Caco-2 (cell line): ENCODE data around the gene KCNN1. TPM values are rescaled to one million over a fixed set of nuclear protein-coding genes. Genes with fewer than 3 reads are reported as not detected.
"Not testable (repeated sequence)": the region's sequence is repeated elsewhere in the genome, so short reads cannot be mapped to it uniquely, and the experiment has no call there.

Experiments
- BruUV-seq: library from RNA; stranded (reverse); fragments of 400-500 nt; replicated peaks from 2 replicates; lab custom pipeline; 2021; lab: Mats Ljungman, UMichigan
- CTCF ChIA-PET: fragments of 300-600 bp; sonication (Branson Sonifier 250); formaldehyde crosslinking; loops from one replicate; lab custom pipeline; 2022; ENCODE audit warnings: antibody characterized with exemption; lab: Charles Lee
- POLR2A ChIA-PET: fragments of 300-600 bp; sonication (Branson Sonifier 250); formaldehyde crosslinking; loops from one replicate; lab custom pipeline; 2022; ENCODE audit warnings: antibody characterized with exemption; lab: Charles Lee
- DNase-seq, 2 experiments: peaks; one replicate each; pipeline versions ENCODE4 v3.0.0 to v3.0.0-alpha.2; 2020 to 2022
- H3K27me3 ChIP-seq: replicated peaks from 2 replicates; pipeline ENCODE4 v1.6.0; 2011; ENCODE audit warnings: low read length; ENCODE audit not compliant: control insufficient read depth, insufficient read depth
- H3K36me3 ChIP-seq: 2 replicates; pipeline ENCODE4 v1.5.1; 2011; ENCODE audit warnings: low read length; ENCODE audit not compliant: control insufficient read depth, insufficient read depth
- H3K4me1 ChIP-seq: fragments of 250-450 bp; sonication (Bioruptor Pico); 2 replicates; pipeline ENCODE4 v1.5.1; 2020; ENCODE audit warnings: mild to moderate bottlenecking
- H3K4me3 ChIP-seq: 2 replicates; pipeline ENCODE4 v1.5.1; 2011; ENCODE audit warnings: low read depth, mild to moderate bottlenecking, control low read depth, low read length
- H3K9me3 ChIP-seq: fragments of 250-450 bp; sonication (Bioruptor Pico); 2 replicates; pipeline ENCODE4 v1.5.1; 2020; ENCODE audit warnings: mild to moderate bottlenecking, moderate library complexity
- H3K27ac Mint-ChIP-seq: one replicate; pipeline ENCODE4 v1.8.0; 2022; ENCODE audit warnings: mixed read lengths; ENCODE audit not compliant: unreplicated experiment
- H3K27me3 Mint-ChIP-seq: one replicate; pipeline ENCODE4 v1.8.0; 2022; ENCODE audit warnings: mixed read lengths; ENCODE audit not compliant: insufficient read depth, unreplicated experiment
- H3K36me3 Mint-ChIP-seq: one replicate; pipeline ENCODE4 v1.8.0; 2022; ENCODE audit warnings: mild to moderate bottlenecking, mixed read lengths; ENCODE audit not compliant: insufficient read depth, unreplicated experiment
- H3K4me1 Mint-ChIP-seq: one replicate; pipeline ENCODE4 v1.8.0; 2022; ENCODE audit warnings: low read depth, mixed read lengths; ENCODE audit not compliant: unreplicated experiment
- H3K4me3 Mint-ChIP-seq: one replicate; pipeline ENCODE4 v1.8.0; 2022; ENCODE audit warnings: mild to moderate bottlenecking, moderate library complexity, mixed read lengths; ENCODE audit not compliant: unreplicated experiment
- H3K9me3 Mint-ChIP-seq: one replicate; pipeline ENCODE4 v1.8.0; 2022; ENCODE audit warnings: mixed read lengths; ENCODE audit not compliant: unreplicated experiment
- intact Hi-C: fragments of 100-400 bp; cut with micrococcal nuclease; formaldehyde crosslinking; loops from one replicate; pipeline ENCODE4 v1.10.0; 2022; ENCODE audit not compliant: unreplicated experiment
- total RNA-seq: library from RNA; stranded (reverse); gene quantifications from 2 replicates; pipeline ENCODE4 v1.2.3, GENCODE V29; 2022
- TF ChIP-seq, protein P1 (sequence below), 2 experiments: fragments of 200-600 bp in 1 of 2; IDR thresholded peaks; 1 replicate in 1 of 2; 2 replicates in 1 of 2; pipeline versions ENCODE4 v1.5.1 to v1.8.0; 2011 to 2022; ENCODE audit warnings: antibody characterized with exemption in 1 of 2, control low read depth in 1 of 2, inconsistent platforms in 1 of 2, low read depth in 1 of 2, low read length in 1 of 2, mild to moderate bottlenecking in 1 of 2, moderate library complexity in 1 of 2; ENCODE audit not compliant: insufficient read depth in 1 of 2, severe bottlenecking in 1 of 2, unreplicated experiment in 1 of 2

The KCNN1 gene
- total RNA-seq, 1 experiment from 2014 or later: not detected

DNA sequence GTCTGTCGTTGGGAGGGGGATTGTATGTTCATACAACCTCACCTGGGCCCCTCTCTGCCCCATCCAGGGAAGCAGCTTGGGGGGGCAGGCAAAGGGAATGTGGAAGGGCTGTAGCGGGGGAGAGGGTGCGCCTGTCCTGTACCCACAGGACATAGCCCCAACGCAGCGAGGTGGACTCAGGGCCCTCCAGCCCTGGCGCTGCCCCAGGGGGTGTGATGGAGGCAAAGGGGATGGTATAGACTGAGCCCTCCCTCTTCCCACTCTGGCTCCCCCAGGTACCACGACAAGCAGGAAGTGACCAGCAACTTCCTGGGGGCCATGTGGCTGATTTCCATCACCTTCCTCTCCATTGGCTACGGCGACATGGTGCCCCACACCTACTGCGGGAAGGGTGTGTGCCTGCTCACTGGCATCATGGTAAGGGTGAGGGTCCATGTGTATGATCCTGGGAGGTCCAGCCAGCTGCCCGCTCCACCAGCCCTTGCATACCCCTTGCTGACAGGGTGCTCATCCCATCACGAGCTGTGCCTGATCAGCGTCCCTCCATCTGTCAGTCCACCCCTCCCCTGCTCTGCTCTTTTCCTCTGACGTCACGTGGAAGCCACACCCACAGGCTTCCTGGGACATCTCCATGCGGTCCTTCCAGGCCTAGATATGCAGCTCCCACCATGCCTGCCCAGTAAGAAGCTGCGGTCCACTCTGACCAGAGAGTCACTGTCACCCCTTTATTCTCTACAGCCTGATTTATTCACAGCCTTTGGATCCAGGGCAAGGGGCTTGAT is 18.3 kb downstream of the KCNN1 start:
- H3K36me3 Mint-ChIP-seq: no peaks in the 10 kb centered on the region
- Histone ChIP-seq H3K4me1 (no peaks in the 10 kb centered on the region), H3K4me3 (no peak overlapping the region), H3K9me3 (no peaks in the 10 kb centered on the region), H3K36me3 (no peaks in the 10 kb centered on the region), H3K27me3 (no peaks in the 10 kb centered on the region)
- POLR2A ChIA-PET: interaction anchor here (0.6 kb wide), 1 partner anchor 457 kb away, joined by 4 read pairs; no protein-coding TSS in a partner anchor
- no peak for DNase-seq
- intact Hi-C loops: no loop called here
- H3K4me3 Mint-ChIP-seq: no peak overlapping the region
- H3K9me3 Mint-ChIP-seq: no peaks in the 10 kb centered on the region
- CTCF ChIA-PET: no interaction called here
- H3K4me1 Mint-ChIP-seq: no peaks in the 10 kb centered on the region
- H3K27me3 Mint-ChIP-seq: no peaks in the 10 kb centered on the region
- BruUV-seq: no TSS peak
- TF ChIP-seq, protein P1, sequence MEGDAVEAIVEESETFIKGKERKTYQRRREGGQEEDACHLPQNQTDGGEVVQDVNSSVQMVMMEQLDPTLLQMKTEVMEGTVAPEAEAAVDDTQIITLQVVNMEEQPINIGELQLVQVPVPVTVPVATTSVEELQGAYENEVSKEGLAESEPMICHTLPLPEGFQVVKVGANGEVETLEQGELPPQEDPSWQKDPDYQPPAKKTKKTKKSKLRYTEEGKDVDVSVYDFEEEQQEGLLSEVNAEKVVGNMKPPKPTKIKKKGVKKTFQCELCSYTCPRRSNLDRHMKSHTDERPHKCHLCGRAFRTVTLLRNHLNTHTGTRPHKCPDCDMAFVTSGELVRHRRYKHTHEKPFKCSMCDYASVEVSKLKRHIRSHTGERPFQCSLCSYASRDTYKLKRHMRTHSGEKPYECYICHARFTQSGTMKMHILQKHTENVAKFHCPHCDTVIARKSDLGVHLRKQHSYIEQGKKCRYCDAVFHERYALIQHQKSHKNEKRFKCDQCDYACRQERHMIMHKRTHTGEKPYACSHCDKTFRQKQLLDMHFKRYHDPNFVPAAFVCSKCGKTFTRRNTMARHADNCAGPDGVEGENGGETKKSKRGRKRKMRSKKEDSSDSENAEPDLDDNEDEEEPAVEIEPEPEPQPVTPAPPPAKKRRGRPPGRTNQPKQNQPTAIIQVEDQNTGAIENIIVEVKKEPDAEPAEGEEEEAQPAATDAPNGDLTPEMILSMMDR (IDR thresholded peaks at IDR 0.05; ENCODE audit: insufficient read depth in 1 of 2, low read depth in 1 of 2, low read length in 1 of 2, severe bottlenecking in 1 of 2, unreplicated experiment in 1 of 2): no peak
- no peak overlapping the region for H3K27ac Mint-ChIP-seq

DNA sequence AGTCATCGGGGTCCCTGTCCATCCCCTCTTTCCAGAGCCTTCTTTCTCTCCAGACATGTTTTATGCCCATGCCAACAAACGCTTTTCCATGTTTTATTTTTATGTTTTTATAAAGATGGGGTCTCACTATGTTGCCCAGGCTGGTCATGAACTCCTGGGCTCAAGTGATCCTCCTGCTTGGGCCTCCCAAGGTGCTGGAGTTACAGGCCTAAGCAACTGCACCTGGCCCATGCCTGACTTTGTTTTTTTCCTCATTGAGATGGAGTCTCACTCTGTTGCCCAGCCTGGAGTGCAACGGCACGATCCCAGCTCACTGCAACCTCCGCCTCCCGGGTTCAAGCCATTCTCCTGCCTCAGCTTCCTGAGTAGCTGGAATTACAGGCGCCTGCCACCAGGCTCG is 19.7 kb downstream of the KCNN1 start:
- H3K27me3 Mint-ChIP-seq, BruUV-seq, H3K4me1 Mint-ChIP-seq, H3K27me3 ChIP-seq, H3K4me1 ChIP-seq, H3K4me3 ChIP-seq, H3K36me3 ChIP-seq, DNase-seq, H3K36me3 Mint-ChIP-seq, intact Hi-C loops, H3K4me3 Mint-ChIP-seq, POLR2A ChIA-PET, H3K27ac Mint-ChIP-seq, H3K9me3 ChIP-seq, H3K9me3 Mint-ChIP-seq, CTCF ChIA-PET: not testable (repeated sequence)

DNA sequence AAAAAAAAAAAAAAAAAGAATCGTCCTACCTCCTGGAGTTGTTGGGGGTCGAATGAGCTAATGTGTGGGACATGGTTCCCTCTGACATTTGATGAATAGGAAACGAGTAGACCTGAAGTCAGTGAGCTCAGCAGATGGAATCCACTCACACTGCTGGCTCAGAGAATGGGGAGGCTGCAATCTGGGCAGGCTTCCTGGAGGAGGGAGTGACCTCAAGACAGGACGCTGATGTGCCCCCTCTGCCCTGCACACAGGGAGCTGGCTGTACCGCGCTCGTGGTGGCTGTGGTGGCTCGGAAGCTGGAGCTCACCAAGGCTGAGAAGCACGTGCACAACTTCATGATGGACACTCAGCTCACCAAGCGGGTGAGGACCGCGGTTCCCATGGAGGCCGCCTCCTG is 21.3 kb downstream of the KCNN1 start:
- Mint-ChIP-seq H3K9me3 (no peaks in the 10 kb centered on the region), H3K4me1 (no peaks in the 10 kb centered on the region), H3K27me3 (no peaks in the 10 kb centered on the region), H3K27ac (no peak overlapping the region), H3K36me3 (no peaks in the 10 kb centered on the region), H3K4me3 (no peak overlapping the region)
- H3K27me3 ChIP-seq: no peaks in the 10 kb centered on the region
- no peak for DNase-seq
- H3K36me3 ChIP-seq: no peaks in the 10 kb centered on the region
- no peak overlapping the region for H3K4me3 ChIP-seq
- TF ChIP-seq, protein P1 (IDR thresholded peaks at IDR 0.05; ENCODE audit: insufficient read depth in 1 of 2, low read depth in 1 of 2, low read length in 1 of 2, severe bottlenecking in 1 of 2, unreplicated experiment in 1 of 2): no peak
- H3K4me1 ChIP-seq: no peaks in the 10 kb centered on the region
- no peaks in the 10 kb centered on the region for H3K9me3 ChIP-seq
- BruUV-seq: no TSS peak
- ChIA-PET POLR2A (no interaction called here), CTCF (no interaction called here)
- intact Hi-C loops: no loop called here
